ENCODE data around the gene GPR39. TPM values are rescaled to one million over a fixed set of nuclear protein-coding genes. Genes with fewer than 3 reads are reported as not detected.

Gene GPR39
- polyA plus RNA-seq, 1 donor from 2014 or later = 1.1 TPM

DNA sequence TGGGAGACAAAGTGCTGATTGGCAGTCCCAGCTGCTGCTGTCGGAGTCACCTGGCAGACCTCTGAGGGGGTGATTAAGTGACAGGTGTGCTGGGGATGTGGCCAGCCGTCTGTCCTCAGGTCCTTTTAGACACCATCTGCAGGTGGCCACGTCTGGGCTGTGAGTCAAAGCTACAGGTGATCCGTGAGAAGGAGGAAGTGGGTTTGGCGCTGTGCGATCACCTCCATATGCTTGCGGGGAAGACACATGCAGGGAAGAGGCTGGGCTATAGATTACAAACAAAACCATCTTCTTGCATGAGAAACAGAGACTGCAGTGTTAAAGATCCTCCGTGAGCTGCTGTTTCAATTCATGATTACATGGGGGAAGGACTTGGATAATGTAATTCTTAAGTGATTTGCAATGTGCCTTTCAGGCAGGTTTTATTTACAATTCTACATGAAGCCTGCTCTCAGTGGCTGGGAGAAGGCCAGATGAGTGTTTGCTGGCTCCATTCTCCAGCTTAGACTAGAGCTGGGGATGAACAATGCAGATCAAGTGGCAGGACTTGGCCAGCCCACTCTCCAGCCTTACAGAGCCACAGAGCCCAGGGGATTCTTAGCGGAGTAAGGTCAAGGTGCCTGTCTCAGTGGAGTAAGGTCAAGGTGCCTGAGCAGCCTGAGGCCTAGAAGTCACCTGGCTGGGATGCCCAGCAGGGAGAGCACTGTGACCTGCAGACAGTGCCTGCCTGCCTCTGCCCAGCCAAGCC, 165.6 kb downstream of the GPR39 start:
- Histone ChIP-seq H4K20me1 (ENCODE audit: insufficient read depth) (no peaks in the 10 kb centered on the region), H3K36me3 (ENCODE audit: insufficient read depth, low read length) (no peaks in the 10 kb centered on the region), H3K79me2 (replicated peaks; ENCODE audit: insufficient read depth, low read length) (no peaks in the 10 kb centered on the region), H3F3A (ENCODE audit: insufficient read depth, low read length, poor library complexity, severe bottlenecking) (no peaks in the 10 kb centered on the region), H3K27ac (ENCODE audit: low read length) (no peak overlapping the region), H3K4me2 (ENCODE audit: low read length) (no peak overlapping the region), H3K9me3 (ENCODE audit: low read length) (no peaks in the 10 kb centered on the region), H2AFZ (ENCODE audit: low read depth, low read length) (no peak overlapping the region), H3K4me3 (ENCODE audit: low read length) (no peak overlapping the region), H3K9ac (ENCODE audit: low read length) (no peak overlapping the region), H3K27me3 (ENCODE audit: insufficient read depth, low read depth, low read length) (no peaks in the 10 kb centered on the region), H3K9me2 (ENCODE audit: insufficient read depth, low read length) (no peaks in the 10 kb centered on the region)
- TF ChIP-seq REST (IDR thresholded peaks at IDR 0.05; ENCODE audit: borderline replicate concordance) = no peak
- no peak for TF ChIP-seq EP300 (conservative IDR thresholded peaks at IDR 0.05; ENCODE audit: poor library complexity, severe bottlenecking)
- no peak for TF ChIP-seq MXI1 (conservative IDR thresholded peaks at IDR 0.05; ENCODE audit: poor library complexity, severe bottlenecking)
- no peak for TF ChIP-seq POLR2AphosphoS5 (IDR thresholded peaks at IDR 0.05)
- no peak for TF ChIP-seq SMC3 (conservative IDR thresholded peaks at IDR 0.05; ENCODE audit: poor library complexity)
- TF ChIP-seq EZH2 (IDR thresholded peaks at IDR 0.05; ENCODE audit: borderline replicate concordance, insufficient read depth, low read length, poor library complexity, severe bottlenecking) = no peak
- no peak for TF ChIP-seq TAF1 (IDR thresholded peaks at IDR 0.05; ENCODE audit: low read depth)
- no peak for TF ChIP-seq RAD21 (conservative IDR thresholded peaks at IDR 0.05)
- TF ChIP-seq CTCF (IDR thresholded peaks at IDR 0.05; ENCODE audit: poor library complexity, severe bottlenecking) = no peak

GRCh38 chr2:132583666-132584360, 167.2 kb downstream of the GPR39 start:
- Histone ChIP-seq H2AFZ (ENCODE audit: low read depth, low read length) (no peak overlapping the region), H3K27ac (ENCODE audit: low read length) (no peak overlapping the region), H3K9me2 (ENCODE audit: insufficient read depth, low read length) (no peaks in the 10 kb centered on the region), H3K27me3 (ENCODE audit: insufficient read depth, low read depth, low read length) (no peaks in the 10 kb centered on the region), H3K4me3 (ENCODE audit: low read length) (no peak overlapping the region), H3K9ac (ENCODE audit: low read length) (no peak overlapping the region), H4K20me1 (ENCODE audit: insufficient read depth) (no peaks in the 10 kb centered on the region), H3K9me3 (ENCODE audit: low read length) (no peaks in the 10 kb centered on the region), H3K4me2 (ENCODE audit: low read length) (no peak overlapping the region), H3K79me2 (replicated peaks; ENCODE audit: insufficient read depth, low read length) (no peaks in the 10 kb centered on the region), H3K36me3 (ENCODE audit: insufficient read depth, low read length) (no peaks in the 10 kb centered on the region), H3F3A (ENCODE audit: insufficient read depth, low read length, poor library complexity, severe bottlenecking) (no peaks in the 10 kb centered on the region)
- TF ChIP-seq SMC3 (conservative IDR thresholded peaks at IDR 0.05; ENCODE audit: poor library complexity) (no peak), TAF1 (IDR thresholded peaks at IDR 0.05; ENCODE audit: low read depth) (no peak), MXI1 (conservative IDR thresholded peaks at IDR 0.05; ENCODE audit: poor library complexity, severe bottlenecking) (no peak), REST (IDR thresholded peaks at IDR 0.05; ENCODE audit: borderline replicate concordance) (no peak), EZH2 (IDR thresholded peaks at IDR 0.05; ENCODE audit: borderline replicate concordance, insufficient read depth, low read length, poor library complexity, severe bottlenecking) (no peak), RAD21 (conservative IDR thresholded peaks at IDR 0.05) (no peak), POLR2AphosphoS5 (IDR thresholded peaks at IDR 0.05) (no peak), CTCF (IDR thresholded peaks at IDR 0.05; ENCODE audit: poor library complexity, severe bottlenecking) (no peak), EP300 (conservative IDR thresholded peaks at IDR 0.05; ENCODE audit: poor library complexity, severe bottlenecking) (no peak)
